ENCODE results near the gene DERL3.

DNA sequence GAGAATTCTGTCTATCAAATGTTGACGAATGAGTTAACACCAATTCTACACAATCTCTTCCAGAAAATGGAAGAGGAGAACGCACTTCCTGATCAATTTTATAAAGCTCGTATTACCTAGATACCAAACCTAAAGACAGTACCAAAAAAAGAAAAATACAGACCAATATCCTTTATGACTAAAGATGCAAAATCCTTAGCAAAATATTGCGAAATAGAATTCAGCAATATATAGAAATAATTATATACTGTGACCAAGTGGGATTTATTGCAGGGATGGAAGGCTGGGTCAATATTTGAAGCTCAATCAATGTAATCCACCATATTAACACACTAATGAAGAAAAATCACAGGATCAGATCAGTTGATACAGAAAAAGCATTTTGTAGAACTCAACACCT, 26.4 kb downstream of the DERL3 start:
- TF ChIP-seq EZH2 (IDR thresholded peaks at IDR 0.05; ENCODE audit: insufficient read depth, poor library complexity, severe bottlenecking) (no peak), EZH2phosphoT487 (IDR thresholded peaks at IDR 0.05; ENCODE audit: insufficient read depth, low read depth) (no peak)

All from GM23248 (cell line).